HL-60 (cell line): ENCODE data around the gene NTF3.

ENCODE experiments used
- CTCF ChIP-seq: IDR thresholded peaks from one replicate; pipeline ENCODE4 v1.5.1; 2011; ENCODE audit warnings: low read length, control low read depth, inconsistent platforms; ENCODE audit not compliant: insufficient read depth
- GABPA ChIP-seq: IDR thresholded peaks from 2 replicates; pipeline ENCODE4 v1.6.1; 2012; ENCODE audit warnings: low read depth
- POLR2AphosphoS5 ChIP-seq: IDR thresholded peaks from 2 replicates; pipeline ENCODE4 v1.6.1; 2012; ENCODE audit warnings: low read depth
- REST ChIP-seq: IDR thresholded peaks from 2 replicates; pipeline ENCODE4 v1.6.1; 2012; ENCODE audit warnings: low read depth; ENCODE audit not compliant: insufficient replicate concordance
- SPI1 ChIP-seq: IDR thresholded peaks from 2 replicates; pipeline ENCODE4 v1.6.1; 2012; ENCODE audit warnings: low read depth, mild to moderate bottlenecking, borderline replicate concordance

- TF ChIP-seq CTCF, result no peak
- no peak for TF ChIP-seq REST
- no peak for TF ChIP-seq SPI1
- TF ChIP-seq GABPA, result no peak
- no peak for TF ChIP-seq POLR2AphosphoS5
These were observed 5.7 kb downstream of the NTF3 start for GRCh38 chr12:5437589-5437988.
